ENCODE measurements around the gene BUD31.

BUD31 gene

GRCh38 chr7:99408379-99409191, at the start of gene BUD31, which contains the start of gene PDAP1:
Gene BUD31, plus strand, starts transcription at chr7:99408969. Its CDS starts 2,124 bp downstream, at chr7:99411093.
Gene PDAP1, minus strand, starts transcription at chr7:99408597. Its CDS starts 49 bp downstream, at chr7:99408548.
- peaks cover 47% of the 10 kb centered on the region for H3K4me1 Mint-ChIP-seq
- ATAC-seq = peak; percentile 94
- H3K27me3 Mint-ChIP-seq = no peaks in the 10 kb centered on the region
- H3K36me3 Mint-ChIP-seq = peaks cover 30% of the 10 kb centered on the region
- no peaks in the 10 kb centered on the region for H3K9me3 Mint-ChIP-seq
- H3K27ac Mint-ChIP-seq = peak within 1 kb of the TSS; percentile 92
- H3K4me3 Mint-ChIP-seq = peak within 1 kb of the TSS; percentile 99

- no peaks in the 10 kb centered on the region for H3K4me1 Mint-ChIP-seq
- peaks cover 36% of the 10 kb centered on the region for H3K36me3 Mint-ChIP-seq
- H3K4me3 Mint-ChIP-seq = no peak overlapping the region
- no peak overlapping the region for H3K27ac Mint-ChIP-seq
- H3K27me3 Mint-ChIP-seq = no peaks in the 10 kb centered on the region
- H3K9me3 Mint-ChIP-seq = no peaks in the 10 kb centered on the region
- no peak for ATAC-seq
These were observed 49.2 kb upstream of the BUD31 start for GRCh38 chr7:99359465-99360154.

GRCh38 chr7:99362801-99363200, 46.0 kb upstream of the BUD31 start:
- Mint-ChIP-seq H3K9me3 (no peaks in the 10 kb centered on the region), H3K4me1 (peaks cover 5% of the 10 kb centered on the region), H3K27ac (no peak overlapping the region), H3K36me3 (peaks cover 43% of the 10 kb centered on the region), H3K27me3 (no peaks in the 10 kb centered on the region), H3K4me3 (no peak overlapping the region)
- ATAC-seq = no peak

- no peak for ATAC-seq
- H3K36me3 Mint-ChIP-seq = peaks cover 38% of the 10 kb centered on the region
- peaks cover 5% of the 10 kb centered on the region for H3K4me1 Mint-ChIP-seq
- H3K27me3 Mint-ChIP-seq = no peaks in the 10 kb centered on the region
- H3K9me3 Mint-ChIP-seq = no peaks in the 10 kb centered on the region
- H3K4me3 Mint-ChIP-seq = no peak overlapping the region
- H3K27ac Mint-ChIP-seq = no peak overlapping the region
These were observed 45.5 kb upstream of the BUD31 start for GRCh38 chr7:99363286-99363685.

GRCh38 chr7:99365318-99366141, 43.2 kb upstream of the BUD31 start:
- H3K27ac Mint-ChIP-seq = no peak overlapping the region
- H3K27me3 Mint-ChIP-seq = no peaks in the 10 kb centered on the region
- peaks cover 34% of the 10 kb centered on the region for H3K36me3 Mint-ChIP-seq
- H3K4me1 Mint-ChIP-seq = peaks cover 5% of the 10 kb centered on the region
- no peak overlapping the region for H3K4me3 Mint-ChIP-seq
- no peaks in the 10 kb centered on the region for H3K9me3 Mint-ChIP-seq
- ATAC-seq = peak; percentile 74

- Mint-ChIP-seq H3K9me3 (no peaks in the 10 kb centered on the region), H3K4me3 (no peak overlapping the region), H3K36me3 (peaks cover 34% of the 10 kb centered on the region), H3K27me3 (no peaks in the 10 kb centered on the region), H3K27ac (no peak overlapping the region), H3K4me1 (peaks cover 5% of the 10 kb centered on the region)
- ATAC-seq = no peak
These were observed 42.1 kb upstream of the BUD31 start for GRCh38 chr7:99366646-99367045.

GRCh38 chr7:99368750-99369389, 39.9 kb upstream of the BUD31 start:
- peaks cover 34% of the 10 kb centered on the region for H3K36me3 Mint-ChIP-seq
- H3K4me1 Mint-ChIP-seq = peaks cover 5% of the 10 kb centered on the region
- no peaks in the 10 kb centered on the region for H3K9me3 Mint-ChIP-seq
- H3K4me3 Mint-ChIP-seq = no peak overlapping the region
- H3K27ac Mint-ChIP-seq = no peak overlapping the region
- H3K27me3 Mint-ChIP-seq = no peaks in the 10 kb centered on the region
- no peak for ATAC-seq

GRCh38 chr7:99369767-99370391, 38.9 kb upstream of the BUD31 start:
- peaks cover 5% of the 10 kb centered on the region for H3K4me1 Mint-ChIP-seq
- H3K27ac Mint-ChIP-seq = no peak overlapping the region
- ATAC-seq = no peak
- H3K9me3 Mint-ChIP-seq = no peaks in the 10 kb centered on the region
- peaks cover 26% of the 10 kb centered on the region for H3K36me3 Mint-ChIP-seq
- no peak overlapping the region for H3K4me3 Mint-ChIP-seq
- no peaks in the 10 kb centered on the region for H3K27me3 Mint-ChIP-seq

- Mint-ChIP-seq H3K27ac (no peak overlapping the region), H3K4me3 (no peak overlapping the region), H3K36me3 (peaks cover 14% of the 10 kb centered on the region), H3K27me3 (no peaks in the 10 kb centered on the region), H3K4me1 (peaks cover 3% of the 10 kb centered on the region), H3K9me3 (no peaks in the 10 kb centered on the region)
- no peak for ATAC-seq
These were observed 37.3 kb upstream of the BUD31 start for GRCh38 chr7:99371376-99371920.

- Mint-ChIP-seq H3K4me3 (peak overlapping the region; percentile 61), H3K27ac (peak overlapping the region; percentile 90), H3K27me3 (no peaks in the 10 kb centered on the region), H3K36me3 (peaks cover 15% of the 10 kb centered on the region), H3K4me1 (peaks cover 14% of the 10 kb centered on the region), H3K9me3 (no peaks in the 10 kb centered on the region)
- ATAC-seq = no peak
These were observed 36.3 kb upstream of the BUD31 start for GRCh38 chr7:99372275-99373090.

GRCh38 chr7:99373091-99374066, 35.4 kb upstream of the BUD31 start:
- Mint-ChIP-seq H3K4me1 (peaks cover 23% of the 10 kb centered on the region), H3K9me3 (no peaks in the 10 kb centered on the region), H3K36me3 (peaks cover 24% of the 10 kb centered on the region), H3K27me3 (no peaks in the 10 kb centered on the region), H3K27ac (peak overlapping the region; percentile 90), H3K4me3 (peak overlapping the region; percentile 85)
- ATAC-seq = no peak

GRCh38 chr7:99374111-99375064, 34.4 kb upstream of the BUD31 start, which contains the start of gene ARPC1B:
Gene ARPC1B, plus strand, starts transcription at chr7:99374730. Its CDS starts 10,985 bp downstream, at chr7:99385715.
- Mint-ChIP-seq H3K9me3 (no peaks in the 10 kb centered on the region), H3K36me3 (peaks cover 23% of the 10 kb centered on the region), H3K4me1 (peaks cover 31% of the 10 kb centered on the region), H3K4me3 (peak within 1 kb of the TSS; percentile 85), H3K27me3 (no peaks in the 10 kb centered on the region), H3K27ac (peak within 1 kb of the TSS; percentile 90)
- peak; percentile 89 for ATAC-seq
